WTC11 (cell line): Measurements from ENCODE around the gene NEK11. TPM values are rescaled to one million over a fixed set of nuclear protein-coding genes. Genes with fewer than 3 reads are reported as not detected.

ENCODE experiments used
- ATAC-seq: fragments of 200-7000 bp; cut with Tn5 transposase; 2 replicates; pipeline ENCODE4 v1.10.0; 2021; ENCODE audit warnings: mild to moderate bottlenecking, moderate library complexity
- Bru-seq: library from RNA; stranded (reverse); fragments of 400-500 nt; gene quantifications from one replicate; lab custom pipeline; 2021; lab: Mats Ljungman, UMichigan
- CTCF ChIA-PET: fragments of 300-600 bp; sonication (Branson Sonifier 250); formaldehyde crosslinking; loops from one replicate; lab custom pipeline; 2021; ENCODE audit warnings: antibody characterized with exemption; lab: Charles Lee
- POLR2A ChIA-PET: fragments of 350-600 bp; sonication (Branson Sonifier 250); formaldehyde crosslinking; loops from one replicate; lab custom pipeline; 2021; ENCODE audit warnings: antibody characterized with exemption; lab: Charles Lee
- DNase-seq: peaks from one replicate; pipeline ENCODE4 v3.0.0; 2021; ENCODE audit warnings: low spot score
- H3K27ac Mint-ChIP-seq: 2 replicates; pipeline ENCODE4 v1.8.0; 2021; ENCODE audit warnings: mixed read lengths
- H3K27me3 Mint-ChIP-seq: 2 replicates; pipeline ENCODE4 v1.8.0; 2021; ENCODE audit warnings: low read depth, mild to moderate bottlenecking, moderate library complexity, mixed read lengths
- H3K36me3 Mint-ChIP-seq: 2 replicates; pipeline ENCODE4 v1.8.0; 2021; ENCODE audit warnings: mixed read lengths
- H3K4me1 Mint-ChIP-seq: 2 replicates; pipeline ENCODE4 v1.8.0; 2022; ENCODE audit warnings: mixed read lengths
- H3K4me3 Mint-ChIP-seq: 2 replicates; pipeline ENCODE4 v1.8.0; 2021; ENCODE audit warnings: mild to moderate bottlenecking, moderate library complexity, mixed read lengths
- H3K9me3 Mint-ChIP-seq: 2 replicates; pipeline ENCODE4 v1.8.0; 2021; ENCODE audit warnings: mixed read lengths
- CREM ChIP-seq: sonication (generic); formaldehyde crosslinking; IDR thresholded peaks from 2 replicates; pipeline ENCODE4 v1.8.1; 2022; ENCODE audit warnings: mild to moderate bottlenecking, missing genetic modification reagents, moderate library complexity
- E2F1 ChIP-seq: sonication (generic); formaldehyde crosslinking; IDR thresholded peaks from 2 replicates; pipeline ENCODE4 v1.8.0; 2022; ENCODE audit warnings: mild to moderate bottlenecking, missing genetic modification reagents
- ESRRA ChIP-seq: sonication (generic); formaldehyde crosslinking; IDR thresholded peaks from 2 replicates; pipeline ENCODE4 v1.8.1; 2022; ENCODE audit warnings: mild to moderate bottlenecking, missing genetic modification reagents, borderline replicate concordance
- FOXJ3 ChIP-seq: sonication (generic); formaldehyde crosslinking; IDR thresholded peaks from 2 replicates; pipeline ENCODE4 v1.9.0; 2021; ENCODE audit warnings: missing genetic modification reagents, mild to moderate bottlenecking, borderline replicate concordance
- FOXP1 ChIP-seq: sonication (generic); formaldehyde crosslinking; IDR thresholded peaks from 2 replicates; pipeline ENCODE4 v1.8.0; 2022; ENCODE audit warnings: missing genetic modification reagents, mild to moderate bottlenecking, moderate library complexity, borderline replicate concordance
- GRHL2 ChIP-seq: fragments of 250-450 bp; sonication (Bioruptor Pico); IDR thresholded peaks from 2 replicates; pipeline ENCODE4 v1.8.0; 2022; ENCODE audit warnings: mild to moderate bottlenecking, moderate library complexity; ENCODE audit not compliant: insufficient replicate concordance, severe bottlenecking
- HMGXB4 ChIP-seq: sonication (generic); formaldehyde crosslinking; IDR thresholded peaks from 2 replicates; pipeline ENCODE4 v1.8.1; 2023; ENCODE audit warnings: mild to moderate bottlenecking, moderate library complexity, missing genetic modification reagents
- IRF2 ChIP-seq: sonication (generic); formaldehyde crosslinking; IDR thresholded peaks from 2 replicates; pipeline ENCODE4 v1.8.0; 2022; ENCODE audit warnings: low read depth, missing genetic modification reagents, borderline replicate concordance
- JUN ChIP-seq: sonication (generic); formaldehyde crosslinking; IDR thresholded peaks from 2 replicates; pipeline ENCODE4 v1.8.0; 2023; ENCODE audit warnings: mild to moderate bottlenecking, missing genetic modification reagents
- MLX ChIP-seq: sonication (generic); formaldehyde crosslinking; IDR thresholded peaks from 2 replicates; pipeline ENCODE4 v1.8.1; 2023; ENCODE audit warnings: mild to moderate bottlenecking, missing genetic modification reagents, moderate library complexity
- MYBL2 ChIP-seq: sonication (generic); formaldehyde crosslinking; IDR thresholded peaks from 2 replicates; pipeline ENCODE4 v1.8.1; 2023; ENCODE audit warnings: mild to moderate bottlenecking, moderate library complexity, missing genetic modification reagents
- NFATC4 ChIP-seq: fragments of 250-450 bp; sonication (Bioruptor Pico); IDR thresholded peaks from 2 replicates; pipeline ENCODE4 v1.9.0; 2021; ENCODE audit warnings: mild to moderate bottlenecking
- NFYB ChIP-seq: sonication (generic); formaldehyde crosslinking; conservative IDR thresholded peaks from 2 replicates; pipeline ENCODE4 v1.8.0; 2022; ENCODE audit warnings: low read depth, missing genetic modification reagents
- NR2C2 ChIP-seq: sonication (generic); formaldehyde crosslinking; IDR thresholded peaks from 2 replicates; pipeline ENCODE4 v1.8.0; 2022; ENCODE audit warnings: mild to moderate bottlenecking, missing genetic modification reagents
- NR3C1 ChIP-seq: sonication (generic); formaldehyde crosslinking; conservative IDR thresholded peaks from 2 replicates; pipeline ENCODE4 v1.8.1; 2023; ENCODE audit warnings: low read depth, mild to moderate bottlenecking, missing genetic modification reagents
- PREB ChIP-seq: sonication (generic); formaldehyde crosslinking; IDR thresholded peaks from 2 replicates; pipeline ENCODE4 v1.8.1; 2022; ENCODE audit warnings: mild to moderate bottlenecking, missing genetic modification reagents, moderate library complexity, borderline replicate concordance
- PRRX2 ChIP-seq: fragments of 250-450 bp; sonication (Bioruptor Pico); IDR thresholded peaks from 2 replicates; pipeline ENCODE4 v1.8.0; 2021; ENCODE audit warnings: mild to moderate bottlenecking
- RELA ChIP-seq: sonication (generic); formaldehyde crosslinking; IDR thresholded peaks from 2 replicates; pipeline ENCODE4 v1.8.1; 2022; ENCODE audit warnings: missing genetic modification reagents, mild to moderate bottlenecking, borderline replicate concordance
- SP1 ChIP-seq: sonication (generic); formaldehyde crosslinking; conservative IDR thresholded peaks from 2 replicates; pipeline ENCODE4 v1.8.1; 2022; ENCODE audit warnings: missing genetic modification reagents
- TEAD1 ChIP-seq: sonication (generic); formaldehyde crosslinking; IDR thresholded peaks from 2 replicates; pipeline ENCODE4 v1.8.0; 2022; ENCODE audit warnings: mild to moderate bottlenecking, missing genetic modification reagents
- long read RNA-seq, 3 experiments: library from RNA in 1 of 3; library from capped mRNA in 1 of 3; library from polyadenylated mRNA in 1 of 3; unstranded in 2 of 3; stranded (forward) in 1 of 3; transcript quantifications; one replicate each; pipeline ENCODE4 v2.0.0, GENCODE V29; 2021
- total RNA-seq: library from RNA; stranded (reverse); gene quantifications from 3 replicates; pipeline ENCODE4 v1.2.3, GENCODE V29; 2021
- TF ChIP-seq, protein P1 (sequence below): sonication (generic); formaldehyde crosslinking; IDR thresholded peaks from 2 replicates; pipeline ENCODE4 v1.8.0; 2022; ENCODE audit warnings: missing genetic modification reagents
- TF ChIP-seq, protein P2 (sequence below): sonication (generic); formaldehyde crosslinking; IDR thresholded peaks from 2 replicates; pipeline ENCODE4 v1.8.0; 2022; ENCODE audit warnings: mild to moderate bottlenecking, missing genetic modification reagents

Gene NEK11, protein sequence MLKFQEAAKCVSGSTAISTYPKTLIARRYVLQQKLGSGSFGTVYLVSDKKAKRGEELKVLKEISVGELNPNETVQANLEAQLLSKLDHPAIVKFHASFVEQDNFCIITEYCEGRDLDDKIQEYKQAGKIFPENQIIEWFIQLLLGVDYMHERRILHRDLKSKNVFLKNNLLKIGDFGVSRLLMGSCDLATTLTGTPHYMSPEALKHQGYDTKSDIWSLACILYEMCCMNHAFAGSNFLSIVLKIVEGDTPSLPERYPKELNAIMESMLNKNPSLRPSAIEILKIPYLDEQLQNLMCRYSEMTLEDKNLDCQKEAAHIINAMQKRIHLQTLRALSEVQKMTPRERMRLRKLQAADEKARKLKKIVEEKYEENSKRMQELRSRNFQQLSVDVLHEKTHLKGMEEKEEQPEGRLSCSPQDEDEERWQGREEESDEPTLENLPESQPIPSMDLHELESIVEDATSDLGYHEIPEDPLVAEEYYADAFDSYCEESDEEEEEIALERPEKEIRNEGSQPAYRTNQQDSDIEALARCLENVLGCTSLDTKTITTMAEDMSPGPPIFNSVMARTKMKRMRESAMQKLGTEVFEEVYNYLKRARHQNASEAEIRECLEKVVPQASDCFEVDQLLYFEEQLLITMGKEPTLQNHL
- total RNA-seq (1.6 to 1.8 TPM (median 1.7 TPM) in 3 replicates), Bru-seq, nascent RNA (percentile 36 among the genes with signal in this experiment)
- long read RNA-seq, experiment 1, partial matches to known transcripts, result 0 of 14 reads
- long read RNA-seq, experiment 1, other reads (novel, unspliced or antisense), result 11 of 14 reads
- long read RNA-seq, experiment 2, partial matches to known transcripts, result 0 of 2 reads
- long read RNA-seq, experiment 2, other reads (novel, unspliced or antisense), result 2 of 2 reads
- long read RNA-seq, experiment 3, partial matches to known transcripts, result 2 of 2 reads
- long read RNA-seq, experiment 3, other reads (novel, unspliced or antisense), result 0 of 2 reads

DNA sequence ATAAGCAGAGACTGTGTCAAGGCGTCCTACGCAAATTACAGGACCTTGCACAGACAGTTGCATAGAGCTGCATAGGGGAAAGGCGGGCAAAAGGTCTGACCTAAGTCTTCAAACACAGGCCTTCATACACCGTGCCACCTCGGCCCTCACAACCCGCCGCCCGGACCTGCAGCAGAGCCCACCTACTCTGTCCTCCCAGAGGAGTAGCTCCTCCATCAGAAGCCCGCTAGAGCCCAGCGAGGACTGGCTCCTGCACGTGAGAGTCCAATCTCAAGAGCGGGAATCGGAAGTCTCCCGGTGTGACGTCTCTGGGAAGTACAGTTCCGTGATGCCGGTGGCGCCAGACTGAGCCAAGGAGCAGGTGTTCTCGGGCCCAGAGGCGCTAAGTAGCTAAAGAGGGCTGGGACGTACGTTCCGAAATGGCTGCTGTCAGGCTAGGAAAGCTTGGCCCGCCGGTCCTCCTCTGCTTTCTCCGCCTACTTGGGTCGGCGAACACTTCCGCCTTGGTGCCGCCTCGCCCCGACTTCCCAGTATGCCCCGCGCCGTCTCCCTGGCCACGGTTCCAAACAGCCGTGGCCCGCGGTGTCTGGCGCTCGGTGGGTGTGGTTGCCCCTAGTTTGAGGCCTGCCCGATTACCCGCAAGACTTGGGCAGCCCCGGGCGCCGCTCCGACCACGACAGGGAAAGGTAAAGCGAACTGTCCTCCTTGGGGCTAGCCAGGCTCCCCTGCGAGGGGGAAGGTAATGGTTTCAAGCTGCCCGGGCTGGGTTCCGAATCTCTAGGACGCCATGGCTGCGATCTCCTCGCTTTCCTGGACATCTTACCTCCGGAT, at the start of gene NEK11, which contains the start of gene ASTE1:
NEK11 (plus strand) TSS at position 557 of the 831 bp plus-strand sequence. CDS start 2,832 bp downstream, outside the sequence.
ASTE1 (minus strand) TSS at position 505 of the 831 bp plus-strand sequence. CDS start 1,519 bp downstream, outside the sequence.
- peak within 1 kb of the TSS; percentile 46; the same call in 1 of the 2 replicates for H3K27ac Mint-ChIP-seq
- CTCF ChIA-PET, result interaction anchor here (0.8 to 1.3 kb wide), 3 partner anchors 1003 to 1184 kb away, joined by 3 to 4 read pairs (median 3); partner anchors contain the start of gene CPNE4
- TF ChIP-seq GRHL2 (CRISPR knock-in tag) (no peak), HMGXB4 (CRISPR knock-in tag) (peak; percentile 67; the same call in 1 of the 2 replicates), NFYB (CRISPR knock-in tag) (0 out of 2 replicates have a peak, but pooled peaks have one; percentile 11), NFATC4 (no peak), MYBL2 (CRISPR knock-in tag) (peak; percentile 28; the same call in 1 of the 2 replicates), NR2C2 (no peak), PREB (CRISPR knock-in tag) (no peak), SP1 (peak; percentile 45; the same call in 1 of the 2 replicates), JUN (no peak), E2F1 (CRISPR knock-in tag) (0 out of 2 replicates have a peak, but pooled peaks have one; percentile 49), ESRRA (CRISPR knock-in tag) (no peak), IRF2 (CRISPR knock-in tag) (no peak), TEAD1 (CRISPR knock-in tag) (peak; percentile 77; the same call in 1 of the 2 replicates), CREM (0 out of 2 replicates have a peak, but pooled peaks have one; percentile 33), RELA (CRISPR knock-in tag) (0 out of 2 replicates have a peak, but pooled peaks have one; percentile 35), MLX (CRISPR knock-in tag) (no peak), FOXJ3 (no peak), FOXP1 (peak; percentile 86), NR3C1 (CRISPR knock-in tag) (no peak), PRRX2 (CRISPR knock-in tag) (no peak)
- TF ChIP-seq, protein P1, sequence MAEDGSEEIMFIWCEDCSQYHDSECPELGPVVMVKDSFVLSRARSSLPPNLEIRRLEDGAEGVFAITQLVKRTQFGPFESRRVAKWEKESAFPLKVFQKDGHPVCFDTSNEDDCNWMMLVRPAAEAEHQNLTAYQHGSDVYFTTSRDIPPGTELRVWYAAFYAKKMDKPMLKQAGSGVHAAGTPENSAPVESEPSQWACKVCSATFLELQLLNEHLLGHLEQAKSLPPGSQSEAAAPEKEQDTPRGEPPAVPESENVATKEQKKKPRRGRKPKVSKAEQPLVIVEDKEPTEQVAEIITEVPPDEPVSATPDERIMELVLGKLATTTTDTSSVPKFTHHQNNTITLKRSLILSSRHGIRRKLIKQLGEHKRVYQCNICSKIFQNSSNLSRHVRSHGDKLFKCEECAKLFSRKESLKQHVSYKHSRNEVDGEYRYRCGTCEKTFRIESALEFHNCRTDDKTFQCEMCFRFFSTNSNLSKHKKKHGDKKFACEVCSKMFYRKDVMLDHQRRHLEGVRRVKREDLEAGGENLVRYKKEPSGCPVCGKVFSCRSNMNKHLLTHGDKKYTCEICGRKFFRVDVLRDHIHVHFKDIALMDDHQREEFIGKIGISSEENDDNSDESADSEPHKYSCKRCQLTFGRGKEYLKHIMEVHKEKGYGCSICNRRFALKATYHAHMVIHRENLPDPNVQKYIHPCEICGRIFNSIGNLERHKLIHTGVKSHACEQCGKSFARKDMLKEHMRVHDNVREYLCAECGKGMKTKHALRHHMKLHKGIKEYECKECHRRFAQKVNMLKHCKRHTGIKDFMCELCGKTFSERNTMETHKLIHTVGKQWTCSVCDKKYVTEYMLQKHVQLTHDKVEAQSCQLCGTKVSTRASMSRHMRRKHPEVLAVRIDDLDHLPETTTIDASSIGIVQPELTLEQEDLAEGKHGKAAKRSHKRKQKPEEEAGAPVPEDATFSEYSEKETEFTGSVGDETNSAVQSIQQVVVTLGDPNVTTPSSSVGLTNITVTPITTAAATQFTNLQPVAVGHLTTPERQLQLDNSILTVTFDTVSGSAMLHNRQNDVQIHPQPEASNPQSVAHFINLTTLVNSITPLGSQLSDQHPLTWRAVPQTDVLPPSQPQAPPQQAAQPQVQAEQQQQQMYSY (CRISPR knock-in tag), result 0 out of 2 replicates have a peak, but pooled peaks have one; percentile 10
- TF ChIP-seq, protein P2, sequence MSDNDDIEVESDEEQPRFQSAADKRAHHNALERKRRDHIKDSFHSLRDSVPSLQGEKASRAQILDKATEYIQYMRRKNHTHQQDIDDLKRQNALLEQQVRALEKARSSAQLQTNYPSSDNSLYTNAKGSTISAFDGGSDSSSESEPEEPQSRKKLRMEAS, result peak; percentile 91

More for the DNA sequence above, at the start of gene NEK11, which contains the start of gene ASTE1:
- POLR2A ChIA-PET, result interaction anchor here (0.5 to 1.1 kb wide), 3 partner anchors 8 to 472 kb away, joined by 3 to 4 read pairs (median 3); no protein-coding TSS in a partner anchor
- Mint-ChIP-seq H3K27me3 (peaks cover 3% of the 10 kb centered on the region; the same call in 1 of the 2 replicates), H3K4me1 (peaks cover 15% of the 10 kb centered on the region), H3K4me3 (peak within 1 kb of the TSS; percentile 72), H3K36me3 (peaks cover 13% of the 10 kb centered on the region), H3K9me3 (no peaks in the 10 kb centered on the region)
- ATAC-seq (peak; percentile 98), DNase-seq (peak; percentile 81)
